ENCODE data around the gene SLC24A4. TPM values are rescaled to one million over a fixed set of nuclear protein-coding genes. Genes with fewer than 3 reads are reported as not detected.

Gene SLC24A4
- total RNA-seq (2022; extraction: Qiagen RNA extraction; ENCODE audit: low read depth): 0.13 to 0.41 TPM (median 0.23 TPM) in 5 replicates

GRCh38 chr14:92323011-92323915 is at the start of gene SLC24A4:
Gene SLC24A4, plus strand, starts transcription at chr14:92323165. Its CDS starts 666 bp downstream, at chr14:92323831.

GRCh38 chr14:92513204-92513965 is 190.4 kb downstream of the SLC24A4 start, which contains the start of gene RIN3:
Gene RIN3, plus strand, starts transcription at chr14:92513781. Its CDS starts 152 bp downstream, at chr14:92513933.

Other genes starting within 250 kb of the SLC24A4 start
- gene ATXN3, start 216.6 kb upstream of the SLC24A4 start, total RNA-seq (2022; extraction: Qiagen RNA extraction; ENCODE audit: low read depth): 23.1 to 29.7 TPM (median 24.7 TPM) in 5 replicates
- 302 to 416 TPM (median 335 TPM) in 5 replicates for gene NDUFB1, start 201.5 kb upstream of the SLC24A4 start, total RNA-seq (2022; extraction: Qiagen RNA extraction; ENCODE audit: low read depth)
- gene CPSF2, start 201.2 kb upstream of the SLC24A4 start, total RNA-seq (2022; extraction: Qiagen RNA extraction; ENCODE audit: low read depth): 36.7 to 54.2 TPM (median 43.1 TPM) in 5 replicates
- 21.6 to 27.3 TPM (median 25.1 TPM) in 5 replicates for gene RIN3, start 190.6 kb downstream of the SLC24A4 start, total RNA-seq (2022; extraction: Qiagen RNA extraction; ENCODE audit: low read depth)